COLO829 (cell line): ENCODE data around the gene WDR37.
A peak's percentile ranks its signal among the peaks of the same experiment; 100 is the strongest.
"Not testable (repeated sequence)": the region's sequence is repeated elsewhere in the genome, so short reads cannot be mapped to it uniquely, and the experiment has no call there.

Source experiments
- DNase-seq: peaks from one replicate; pipeline ENCODE4 v3.0.0; 2012; ENCODE audit warnings: low spot score

Gene WDR37

DNA sequence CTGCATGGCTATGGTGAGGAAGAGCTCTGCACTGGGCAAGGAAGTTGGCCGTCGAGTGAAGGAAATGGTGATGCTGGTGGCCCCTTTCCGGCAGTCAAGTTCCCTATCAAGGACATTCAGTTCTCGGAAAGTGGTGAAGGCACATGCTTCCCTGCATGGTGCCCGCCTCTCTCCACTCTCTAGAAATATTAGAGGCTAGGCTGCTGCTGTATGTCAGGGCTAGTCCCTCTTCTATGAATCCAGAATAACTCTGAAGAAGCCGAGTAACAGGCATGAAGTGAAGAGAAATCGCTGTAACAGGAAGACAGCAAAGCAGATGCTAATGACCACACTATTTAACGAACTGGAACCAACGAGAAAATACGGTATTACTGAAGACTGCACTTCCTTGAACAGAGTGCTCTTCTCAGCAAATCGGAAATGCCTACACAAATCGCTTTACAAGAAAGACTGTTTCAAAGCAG lies 12.6 kb upstream of the WDR37 start:
- no peak for DNase-seq

DNA sequence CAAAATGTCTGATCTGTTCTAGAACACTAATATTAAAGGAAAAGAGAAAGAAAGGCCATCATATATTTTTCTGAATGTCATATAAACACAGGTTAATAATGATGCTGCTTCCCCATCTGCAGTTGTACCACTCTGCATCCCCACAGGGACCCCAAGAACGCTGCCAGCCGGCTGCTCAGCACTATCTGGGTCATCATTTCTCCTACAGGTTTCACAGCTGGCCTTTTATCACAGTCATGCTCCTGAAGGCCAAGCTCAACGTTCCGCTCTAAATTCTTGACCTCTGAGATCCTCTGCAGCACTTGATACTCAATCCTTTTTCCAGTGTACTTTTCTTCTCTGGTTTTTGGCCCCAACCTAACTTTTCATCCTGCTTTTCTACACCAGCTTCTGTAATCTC lies 12.0 kb upstream of the WDR37 start:
- no peak for DNase-seq

DNA sequence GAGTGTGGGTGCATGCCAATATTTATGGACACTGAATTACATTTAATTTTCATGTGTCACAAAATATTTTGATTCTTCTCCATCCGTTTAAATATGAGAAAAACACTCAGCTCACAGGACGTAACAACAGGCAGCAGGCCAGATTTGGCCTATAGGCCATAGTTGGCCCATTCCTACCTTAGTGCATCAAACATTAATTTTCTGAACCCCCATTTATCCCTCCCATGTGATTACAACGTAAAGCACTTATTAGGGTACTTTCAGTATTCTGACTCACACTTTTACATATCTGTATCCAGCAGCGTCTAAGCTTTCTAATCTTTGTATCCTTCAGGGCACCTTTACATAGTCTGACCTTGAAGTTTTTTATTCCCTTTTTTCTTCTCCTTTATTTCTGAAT lies 11.2 kb upstream of the WDR37 start:
- no peak for DNase-seq

DNA sequence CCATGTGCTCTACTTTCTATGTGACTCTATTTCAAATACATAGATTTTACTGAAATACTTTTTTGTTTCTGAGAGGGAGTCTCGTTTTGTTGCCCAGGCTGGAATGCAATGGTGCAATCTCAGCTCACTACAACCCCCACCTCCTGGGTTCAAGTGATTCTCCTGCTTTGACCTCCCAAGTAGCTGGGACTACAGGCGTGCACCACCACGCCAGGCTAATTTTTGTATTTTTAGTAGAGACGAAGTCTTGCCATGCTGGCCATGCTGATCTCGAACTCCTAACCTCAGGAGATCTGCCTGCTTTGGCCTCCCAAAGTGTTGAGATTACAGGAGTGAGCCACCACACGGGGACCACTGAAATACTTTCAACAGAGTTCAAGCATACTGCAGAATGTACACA lies 10.8 kb upstream of the WDR37 start:
- no peak for DNase-seq

DNA sequence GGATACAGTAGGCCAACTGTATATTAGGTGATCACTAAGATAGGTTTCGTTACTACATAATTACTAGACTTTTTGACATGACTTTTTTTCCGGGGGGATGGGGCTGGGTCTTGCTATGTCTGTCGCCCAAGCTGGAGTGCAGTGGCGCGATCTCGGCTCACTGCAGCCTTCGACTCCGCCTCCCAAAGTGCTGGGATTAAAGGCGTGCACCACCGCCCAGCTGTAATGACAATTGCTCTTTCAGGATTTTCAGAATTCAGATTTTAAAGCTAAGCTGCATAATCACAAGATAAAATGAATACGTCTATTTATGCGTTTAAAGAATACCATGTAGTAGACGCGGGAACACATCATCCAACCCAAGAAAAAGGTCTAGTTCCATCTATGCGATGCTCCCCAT lies 8.2 kb upstream of the WDR37 start:
- DNase-seq: no peak

DNA sequence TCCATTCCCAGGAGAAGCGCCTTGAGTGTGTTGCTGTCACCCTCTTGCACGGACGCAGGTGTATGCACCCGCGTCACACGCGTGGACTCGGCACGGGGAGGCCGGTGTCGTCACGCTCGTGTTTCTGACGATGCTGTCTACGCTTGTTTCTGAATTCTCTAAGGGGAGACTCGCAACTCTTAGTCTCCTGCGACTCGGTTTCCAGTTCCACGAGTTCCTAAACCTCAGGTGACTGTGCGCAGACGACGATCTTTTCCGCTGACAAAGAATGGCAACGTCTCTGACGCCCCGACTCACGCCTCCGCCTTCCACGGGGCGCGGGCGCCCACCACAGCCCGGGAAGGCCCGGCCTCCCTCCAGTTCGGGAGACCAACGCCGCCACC lies 7.8 kb upstream of the WDR37 start:
- no peak for DNase-seq

DNA sequence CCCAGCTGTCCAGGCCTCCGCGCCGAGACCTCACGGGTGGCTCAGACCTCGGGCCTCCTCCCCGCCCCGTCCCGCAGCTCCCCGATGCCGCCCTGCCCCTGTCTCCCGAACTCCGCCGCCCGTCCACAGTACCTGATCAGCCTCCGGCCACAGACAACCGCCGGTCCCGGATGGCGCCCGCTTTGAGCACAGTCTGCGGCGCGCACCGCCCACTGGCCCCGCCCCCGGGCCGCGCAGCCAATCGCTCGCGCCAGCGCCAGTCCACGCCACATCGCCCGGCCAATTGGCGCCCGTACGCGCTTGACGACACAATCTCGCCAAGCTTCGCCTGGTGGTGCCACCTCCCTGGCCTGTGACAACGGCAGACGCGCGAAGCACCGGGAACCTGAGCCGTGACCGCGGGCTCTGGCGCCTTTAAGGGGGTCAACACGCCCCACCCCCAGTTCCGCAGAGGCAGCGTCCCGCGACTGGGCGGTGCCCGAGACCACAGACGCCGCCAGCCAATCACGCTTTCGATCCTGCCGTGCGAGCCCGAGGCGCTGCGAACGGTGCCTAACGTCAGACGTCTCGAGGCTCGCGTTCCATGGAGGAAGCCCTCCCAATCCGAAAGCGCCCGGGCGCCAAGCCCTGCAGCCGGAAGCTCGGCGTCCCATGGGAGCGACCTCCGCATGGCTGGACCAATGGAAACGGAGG lies 7.3 kb upstream of the WDR37 start, which contains the start of gene IDI1:
IDI1 (minus strand) TSS at position 388 of the 693 bp plus-strand sequence; CDS start at position 272, 116 bp downstream.
- peak; percentile 94 for DNase-seq

DNA sequence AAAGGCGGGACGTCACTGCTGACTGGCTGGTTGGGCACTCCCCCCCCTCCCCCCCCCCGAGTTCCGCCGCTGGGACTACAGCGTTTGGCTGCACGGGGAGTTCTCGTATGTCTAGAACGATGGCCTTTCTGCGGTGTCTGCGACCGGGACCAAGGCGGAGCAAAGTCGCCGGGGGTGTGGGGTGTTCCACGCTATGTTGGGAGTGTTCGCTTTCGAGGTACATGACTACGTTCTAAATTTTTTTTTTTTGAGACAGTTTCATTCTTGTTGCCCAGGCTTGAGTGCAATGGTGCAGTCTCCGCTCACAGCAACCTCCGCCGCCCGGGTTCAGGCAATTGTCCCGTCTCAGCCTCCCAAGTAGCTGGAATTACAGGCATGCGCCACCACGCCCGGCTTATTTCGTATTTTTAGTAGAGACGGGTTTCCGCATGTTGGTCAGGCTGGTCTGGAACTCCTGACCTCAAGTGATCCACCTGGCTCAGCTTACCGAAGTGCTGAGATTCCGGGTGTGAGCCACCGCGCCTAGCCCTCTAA lies 6.7 kb upstream of the WDR37 start:
- no peak for DNase-seq

DNA sequence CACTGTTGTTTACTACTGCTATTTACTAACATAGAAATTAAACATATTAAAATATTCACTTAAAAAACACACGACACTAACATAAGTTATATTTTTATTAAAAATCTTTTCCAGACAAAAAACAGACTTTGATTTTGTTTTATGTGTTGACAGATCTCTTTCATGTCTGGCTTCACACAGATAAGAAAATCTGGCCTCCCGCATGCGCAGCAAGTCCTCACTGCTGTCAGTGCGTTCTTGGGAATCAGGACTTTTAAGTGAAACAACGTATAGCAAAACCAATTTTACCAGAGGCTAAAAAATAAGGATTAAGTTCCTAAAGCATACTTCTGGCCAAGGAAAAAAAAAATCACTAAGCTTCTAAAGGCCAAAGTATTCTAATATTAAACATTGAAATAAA lies 6.0 kb upstream of the WDR37 start:
- no peak for DNase-seq

DNA sequence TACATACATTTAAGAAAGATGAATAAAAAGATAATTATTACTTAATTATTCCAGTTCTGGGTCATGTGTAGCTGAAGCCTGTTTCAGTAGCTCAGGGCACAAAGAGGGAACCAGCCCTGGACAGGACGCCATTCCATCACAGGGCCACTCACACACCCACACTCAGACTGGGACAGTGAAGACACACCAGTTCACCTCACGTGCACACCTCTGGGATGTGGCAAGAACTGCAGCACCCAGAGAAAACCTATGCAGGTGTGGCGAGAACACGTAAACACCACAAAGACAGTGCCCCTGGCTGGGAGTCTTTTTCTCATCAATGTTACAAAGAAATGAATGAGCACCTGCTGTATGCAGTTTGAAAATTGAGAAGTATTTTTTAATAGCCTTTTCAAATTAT lies 5.6 kb upstream of the WDR37 start:
- DNase-seq: no peak

DNA sequence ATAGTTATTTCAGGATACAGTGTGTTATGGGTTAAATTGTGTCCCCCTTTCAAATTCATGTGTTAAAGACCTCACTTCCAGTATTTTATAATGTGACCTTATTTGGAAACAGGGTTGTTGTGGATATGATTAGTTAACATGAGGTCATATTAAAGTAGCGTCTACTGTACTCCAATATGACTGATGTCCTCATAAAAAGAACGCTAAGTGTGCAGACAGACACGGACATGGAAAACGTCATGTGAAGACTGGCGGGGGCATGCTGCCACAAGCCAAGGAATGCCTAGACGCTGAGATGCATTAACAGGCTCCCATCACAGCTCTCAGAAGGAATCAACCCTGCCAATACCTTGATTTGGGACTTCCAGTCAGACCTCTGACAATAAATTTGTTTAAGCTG lies 1.5 kb upstream of the WDR37 start:
- no peak for DNase-seq

DNA sequence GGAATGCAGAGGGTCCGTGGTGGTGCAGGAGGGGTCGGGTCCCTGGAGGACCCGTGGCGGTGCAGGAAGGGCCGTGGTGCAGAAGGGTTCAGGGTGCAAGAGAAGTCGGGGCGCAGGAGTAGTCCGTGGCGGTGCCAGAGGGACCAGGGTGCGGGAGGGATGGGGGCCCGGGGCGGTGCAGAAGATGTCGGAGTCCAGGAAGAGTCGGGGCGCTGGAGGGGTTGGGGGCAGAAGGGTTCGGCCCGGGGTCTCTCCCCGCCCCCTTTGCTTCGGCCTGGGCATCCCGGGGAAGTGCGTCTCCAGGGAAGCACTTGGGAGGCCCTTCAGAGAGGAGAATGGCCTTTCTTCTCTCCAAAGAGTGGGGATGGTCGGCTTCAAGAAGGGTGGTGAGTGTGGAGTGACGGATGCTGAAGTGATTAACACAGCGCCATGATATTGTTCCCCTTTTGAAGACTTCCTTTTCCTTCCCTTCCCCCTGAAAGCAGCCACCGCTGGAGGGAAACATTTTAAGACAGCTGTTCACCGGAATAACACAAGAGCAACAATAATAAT lies 997 bp downstream of the WDR37 start:
- DNase-seq: no peak

DNA sequence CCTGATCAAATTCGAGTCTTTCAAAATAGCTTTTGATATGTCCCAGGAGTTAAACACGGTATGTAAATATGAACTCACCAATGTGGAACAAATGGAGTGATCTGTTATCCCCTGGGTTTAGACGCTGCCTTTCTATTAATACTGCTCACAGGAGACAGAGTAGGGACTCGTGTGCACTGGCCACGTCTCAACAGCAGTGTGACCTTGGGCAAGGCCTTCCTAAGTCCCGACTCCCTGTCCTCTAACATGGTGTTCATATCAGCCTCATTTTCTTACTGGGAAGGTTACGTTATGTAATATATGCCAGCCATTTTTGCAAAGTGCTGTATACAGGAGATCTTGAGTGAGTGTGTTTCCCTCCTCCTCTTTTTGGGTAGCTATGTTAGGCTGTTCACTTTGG lies 1.8 kb downstream of the WDR37 start:
- DNase-seq: no peak

DNA sequence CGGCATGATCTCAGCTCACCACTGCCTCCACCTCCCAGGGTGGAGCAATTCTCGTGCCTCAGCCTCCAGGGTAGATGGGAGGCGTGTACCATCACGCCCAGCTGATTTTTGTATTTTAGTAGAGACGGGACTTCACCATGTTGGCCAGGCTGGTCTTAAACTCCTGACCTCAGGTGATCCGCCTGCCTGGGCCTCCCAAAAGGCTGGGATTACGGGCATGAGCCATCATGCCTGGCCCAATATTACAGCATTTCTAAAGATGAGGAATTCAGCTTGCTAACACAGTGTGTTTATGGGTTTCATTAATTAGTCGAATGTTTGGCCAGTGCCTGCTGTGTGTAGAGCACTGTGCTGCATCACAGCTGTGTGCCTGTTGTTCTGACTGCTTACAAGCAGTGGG lies 3.7 kb downstream of the WDR37 start:
- DNase-seq: no peak

DNA sequence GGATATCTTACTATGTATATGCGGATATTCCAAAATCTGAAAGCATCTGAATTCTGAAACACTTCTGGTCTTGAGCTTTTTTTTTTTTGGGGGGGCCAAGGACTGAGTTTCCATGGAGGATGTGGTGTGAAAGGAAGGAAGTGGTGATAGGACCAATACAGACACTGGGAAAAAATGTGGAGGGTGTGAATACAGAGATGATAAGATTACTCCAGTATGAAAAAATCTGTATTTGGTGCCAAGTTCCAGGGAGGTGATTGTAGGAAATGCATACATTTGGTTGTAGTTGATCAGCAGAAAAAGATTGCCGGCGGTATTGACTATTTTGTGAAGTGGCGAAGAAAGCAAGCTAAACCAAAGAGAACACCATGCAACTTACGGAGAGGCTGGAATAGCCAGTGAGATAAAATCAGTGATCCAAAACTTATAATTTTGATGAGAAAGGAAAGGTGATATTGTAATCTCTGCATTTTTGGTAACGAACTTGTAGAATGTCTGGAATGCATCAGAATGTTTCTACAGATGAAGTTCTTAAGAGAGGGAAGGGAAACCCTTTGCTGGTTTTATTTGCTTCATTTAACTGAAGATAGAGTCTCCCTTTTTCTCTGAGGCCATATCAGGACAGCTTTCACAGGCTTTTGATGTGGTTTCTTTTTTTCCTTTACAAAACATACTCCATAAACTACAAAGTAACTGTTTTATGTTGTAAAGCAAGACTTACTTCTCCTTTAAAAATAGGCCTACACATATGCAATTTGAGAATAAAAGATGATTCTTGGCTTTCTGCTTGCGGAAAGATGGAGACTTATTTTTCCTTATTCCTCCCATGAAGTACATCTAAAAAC lies 6.0 kb downstream of the WDR37 start:
- DNase-seq: no peak

DNA sequence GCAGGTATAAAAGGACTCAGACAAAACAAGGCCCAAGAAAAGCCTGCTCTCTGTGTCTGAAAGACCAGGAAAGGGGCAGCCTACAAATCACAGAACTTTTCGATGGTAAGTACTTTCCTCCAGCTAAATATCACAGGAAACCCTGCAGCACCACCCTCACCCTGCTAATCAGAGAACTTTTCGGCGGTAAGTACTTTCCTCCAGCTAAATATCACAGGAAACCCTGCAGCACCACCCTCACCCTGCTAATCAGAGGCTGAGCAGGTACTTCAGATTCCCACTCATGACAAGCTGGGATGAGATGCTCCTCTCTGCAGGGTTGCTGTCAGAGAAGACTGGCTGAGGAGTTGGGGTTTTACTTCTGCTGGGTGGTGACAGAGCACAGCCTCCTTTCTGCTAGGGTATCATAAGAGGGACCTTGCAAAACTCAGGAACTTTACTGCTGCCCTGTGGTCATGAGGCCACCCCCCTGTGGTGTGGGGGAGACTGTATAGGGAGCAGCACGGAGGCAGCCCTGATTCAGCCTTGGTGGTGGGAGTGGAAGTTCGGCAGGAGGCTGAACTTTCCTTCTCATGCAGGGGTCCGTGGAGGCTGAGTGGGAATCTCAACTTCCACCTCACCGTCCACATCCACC lies 7.2 kb downstream of the WDR37 start:
- no peak for DNase-seq

DNA sequence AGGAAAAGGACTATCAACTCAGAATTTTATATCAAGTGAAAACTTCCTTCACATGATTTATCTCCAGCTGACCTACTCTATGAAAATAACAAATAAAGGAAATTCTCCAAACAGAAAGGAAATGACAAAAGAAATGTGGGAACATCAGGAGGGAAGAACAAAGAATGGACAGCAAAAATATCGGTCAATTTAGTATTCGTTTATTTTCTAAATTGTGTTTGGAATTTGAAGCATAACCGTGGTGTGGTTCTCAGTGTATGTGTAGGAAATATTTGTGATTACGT lies 8.7 kb downstream of the WDR37 start:
- DNase-seq: no peak

DNA sequence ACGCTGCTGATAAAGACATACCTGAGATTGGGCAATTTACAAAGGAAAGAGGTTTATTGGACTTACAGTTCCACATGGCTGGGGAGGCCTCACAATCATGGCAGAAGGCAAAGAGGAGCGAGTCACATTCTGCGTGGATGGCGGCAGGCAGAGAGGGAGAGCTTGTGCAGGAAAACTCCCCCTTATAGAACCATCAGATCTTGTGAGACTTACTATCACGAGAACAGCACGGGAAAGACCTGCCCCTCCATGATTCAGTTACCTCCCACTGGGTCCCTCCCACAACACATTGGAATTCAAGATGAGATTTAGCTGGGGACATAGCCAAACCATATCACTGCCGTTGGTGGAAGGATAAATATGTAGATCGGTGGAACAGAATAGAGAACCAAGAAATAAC lies 10.5 kb downstream of the WDR37 start:
- not testable (repeated sequence) for DNase-seq

DNA sequence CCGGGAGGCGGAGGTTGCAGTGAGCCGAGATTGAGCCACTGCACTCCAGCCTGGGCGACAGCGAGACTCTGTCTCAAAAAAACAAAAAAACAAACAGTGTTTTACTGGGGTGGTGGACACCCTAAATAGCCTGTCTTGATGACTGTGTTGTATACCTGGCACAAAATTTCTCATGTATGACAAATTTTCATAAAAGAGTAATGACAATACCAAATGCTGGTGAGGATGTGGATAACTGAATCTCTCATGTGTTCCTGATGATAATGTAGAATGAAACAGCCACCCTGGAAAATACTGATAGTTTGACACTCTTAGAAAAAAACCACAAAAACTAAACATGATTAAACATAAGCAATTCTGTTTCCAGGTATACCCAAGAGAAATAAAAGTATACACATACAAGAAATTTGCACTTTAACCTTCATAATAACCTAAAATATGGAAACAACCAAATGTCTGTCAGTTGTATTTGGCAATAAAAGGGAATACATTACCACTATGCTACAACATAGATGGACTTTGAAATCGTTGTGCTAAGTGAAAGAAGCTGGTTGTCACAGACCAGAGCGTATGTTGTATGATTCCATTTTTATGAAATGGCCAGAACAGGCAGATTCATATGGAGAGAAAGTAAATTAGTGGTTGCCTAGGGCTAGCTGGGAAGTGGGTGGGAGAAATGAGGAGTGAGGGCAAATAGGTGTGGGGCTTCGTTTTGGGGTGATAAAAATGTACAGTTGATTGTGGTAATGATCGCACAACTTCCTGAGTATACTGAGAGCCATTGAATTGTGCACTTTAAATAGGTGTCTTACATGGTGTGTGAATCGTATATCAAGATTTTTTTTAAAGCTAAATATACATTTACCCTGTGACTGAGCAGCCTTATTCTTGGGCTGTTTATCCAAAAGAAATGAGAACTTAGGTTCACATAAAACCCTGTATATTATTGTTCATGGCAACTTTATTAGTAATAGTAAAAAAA lies 12.5 kb downstream of the WDR37 start:
- DNase-seq: no peak

DNA sequence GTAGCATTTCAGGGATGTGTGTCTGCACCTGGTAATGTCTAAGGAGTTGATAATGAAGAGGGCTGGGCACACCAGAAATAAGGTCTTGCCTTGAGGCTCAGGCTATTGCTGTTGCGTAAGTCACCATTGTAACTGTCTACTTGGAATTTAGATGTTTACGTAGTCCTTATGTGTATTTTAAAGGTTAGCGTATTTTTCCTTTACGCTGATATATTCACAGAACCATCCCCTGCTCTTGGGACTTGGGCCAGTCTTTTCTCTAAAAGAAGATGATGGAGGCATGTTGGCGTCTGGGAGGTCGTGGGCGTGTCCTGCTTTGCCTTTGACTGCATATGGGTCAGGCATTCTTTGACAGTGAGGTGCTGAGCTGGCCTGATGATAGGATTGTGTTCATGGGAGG lies 14.7 kb downstream of the WDR37 start:
- no peak for DNase-seq

DNA sequence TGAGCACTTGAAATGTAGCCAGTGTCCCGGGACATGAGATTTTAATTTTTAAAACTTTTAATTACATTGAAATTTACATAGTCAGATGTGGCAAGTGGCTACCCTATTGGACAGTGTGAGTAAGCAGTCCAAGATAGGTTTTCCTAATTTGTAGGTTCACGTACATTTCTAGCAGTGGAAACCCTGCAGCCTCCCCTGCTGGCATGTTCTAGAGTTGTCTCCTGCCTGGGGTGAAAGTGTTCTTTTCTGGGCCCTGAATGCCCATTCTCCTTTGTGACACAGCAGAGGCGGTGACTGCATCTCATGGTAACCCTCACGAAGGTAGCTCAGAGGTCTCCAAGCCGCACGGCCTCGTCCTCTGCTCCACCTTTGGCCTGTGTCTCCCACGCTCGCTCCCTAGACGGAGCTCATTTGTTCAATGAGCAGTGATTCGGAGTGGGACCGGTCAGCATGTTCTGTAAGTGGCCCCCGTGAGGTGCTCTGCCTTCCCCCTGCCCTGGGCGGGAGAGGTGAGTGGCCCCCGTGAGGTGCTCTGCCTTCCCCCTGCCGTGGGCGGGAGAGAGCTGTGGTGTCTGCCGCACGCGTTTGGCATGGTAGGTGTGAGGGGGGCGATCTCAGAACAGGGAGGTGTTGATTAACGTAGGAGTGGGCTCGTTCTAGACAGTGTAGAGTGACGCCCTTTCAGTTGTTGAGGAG lies 18.0 kb downstream of the WDR37 start:
- no peak for DNase-seq
